ENCODE data around the gene RBM23. TPM values are rescaled to one million over a fixed set of nuclear protein-coding genes. Genes with fewer than 3 reads are reported as not detected.
A peak's percentile ranks its signal among the peaks of the same experiment; 100 is the strongest.

The RBM23 gene
- total and polyA plus RNA-seq, 2 donors (not counting 3 experiments of a cell fraction or from before 2014, with no cell fraction given), result 67.7 to 68.9 TPM

- no TSS peak for BruUV-seq (replicated peaks)
- Histone ChIP-seq H3K9ac (replicated peaks; ENCODE audit: extremely low read depth, insufficient read depth, low read length) (peak overlapping the region; percentile 93), H3K4me2 (ENCODE audit: insufficient read depth, low read length) (peak overlapping the region; percentile 97), H3K27me3 (ENCODE audit: control insufficient read depth in 2 of 2, insufficient read depth in 2 of 2, low read length in 2 of 2) (no peaks in the 10 kb centered on the region), H3K4me3 (replicated peaks in 1 of 3; ENCODE audit: insufficient read depth in 1 of 3, low read depth in 1 of 3, low read length in 3 of 3) (peak overlapping the region; percentile 68 to 78 (median 76)), H3K36me3 (ENCODE audit: control insufficient read depth in 2 of 2, extremely low read depth in 1 of 2, insufficient read depth in 2 of 2, low read length in 2 of 2) (peaks cover 13 to 38% of the 10 kb centered on the region in 2 experiments), H3K4me1 (ENCODE audit: control insufficient read depth, extremely low read depth, insufficient read depth, low read length) (peaks cover 18% of the 10 kb centered on the region), H3K27ac (ENCODE audit: insufficient read depth, low read depth, low read length) (peak overlapping the region; percentile 89), H3K79me2 (ENCODE audit: control insufficient read depth, insufficient read depth, low read length) (peaks cover 15% of the 10 kb centered on the region), H3K9me1 (replicated peaks; ENCODE audit: control insufficient read depth, extremely low read depth, insufficient read depth, low read length) (no peaks in the 10 kb centered on the region), H3K9me3 (replicated peaks; ENCODE audit: control insufficient read depth, insufficient read depth, low read length) (no peaks in the 10 kb centered on the region), H2AFZ (ENCODE audit: low read depth, low read length) (no peak overlapping the region), H4K20me1 (replicated peaks; ENCODE audit: control insufficient read depth, extremely low read depth, insufficient read depth, low read length) (no peaks in the 10 kb centered on the region)
- intact Hi-C loops (cut with micrococcal nuclease), result loop anchor here (1.0 kb wide), 5 partner anchors 11 to 316 kb away; partner anchors contain the start of gene DAD1
- ChIA-PET CTCF (interaction anchor here (0.6 to 4.7 kb wide), 20 partner anchors 9 to 215 kb away, joined by 3 to 75 read pairs (median 8); partner anchors contain the start of genes MMP14, PRMT5, RBM23 and REM2), POLR2A (interaction anchor here (0.6 to 0.7 kb wide), 2 partner anchors 21 to 258 kb away, joined by 3 to 4 read pairs; no protein-coding TSS in a partner anchor)
- dilution Hi-C loops (cut with MboI; ENCODE audit: extremely low pct_ligation_motif_present, low sequenced_read_pairs), result no loop called here
- no peak for DNase-seq (ENCODE audit: low read depth, low spot score)
- TF ChIP-seq POLR2AphosphoS5 (IDR thresholded peaks at IDR 0.05; ENCODE audit: insufficient read depth, low read depth, low read length) (no peak), MYC (IDR thresholded peaks at IDR 0.05; ENCODE audit: low read depth, low read length) (no peak), JUN (IDR thresholded peaks at IDR 0.05; ENCODE audit: borderline replicate concordance, insufficient read depth, insufficient read length, low read depth) (no peak), FOS (IDR thresholded peaks at IDR 0.05; ENCODE audit: borderline replicate concordance, insufficient read depth, low read length) (no peak), CTCF (IDR thresholded peaks at IDR 0.05; ENCODE audit: extremely low read depth in 1 of 2, insufficient read depth in 1 of 2, low read depth in 1 of 2, low read length in 2 of 2) (no peak), POLR2A (IDR thresholded peaks at IDR 0.05; ENCODE audit: low read depth, low read length) (no peak), GATA2 (IDR thresholded peaks at IDR 0.05; ENCODE audit: insufficient read depth, insufficient read length, low read depth, low read length) (no peak), MAX (IDR thresholded peaks at IDR 0.05; ENCODE audit: insufficient read depth, insufficient read length) (no peak), EZH2 (IDR thresholded peaks at IDR 0.05; ENCODE audit: borderline replicate concordance, low read depth, low read length, severe bottlenecking) (no peak)
- no peak for FAIRE-seq
These were observed 46.0 kb downstream of the RBM23 start for GRCh38 chr14:22872833-22873520.

Data from endothelial cell of umbilical vein (primary cell).